ENCODE measurements around the gene CYP3A5. TPM values are rescaled to one million over a fixed set of nuclear protein-coding genes. Genes with fewer than 3 reads are reported as not detected.

The CYP3A5 gene
- total and polyA plus RNA-seq, 10 of the 15 experiments (the other 5 are each of a cell fraction or from before 2014, with no cell fraction given) = 0.05 to 1.3 (median 0.09) TPM; not detected in 2

- DNase-seq (ENCODE audit: low read depth, low spot score) (no peak), ATAC-seq (0 out of 3 replicates have a peak, but pooled peaks have one; percentile 22), FAIRE-seq (no peak)
- 25% methylated on average over 7 of the region's 7 CpGs for WGBS (ENCODE audit: insufficient coverage, insufficient replicate concordance, low lambda C conversion rate, missing lambda C conversion rate)
- no peaks in the 10 kb centered on the region for H3K27me3 ChIP-seq (replicated peaks in 1 of 2; ENCODE audit: control insufficient read depth in 2 of 2, insufficient read depth in 2 of 2, low read length in 1 of 2)
- ChIA-PET CTCF (interaction anchor here (1.4 kb wide), 1 partner anchor 42 kb away, joined by 3 read pairs; no protein-coding TSS in a partner anchor), POLR2A (no interaction called here), RAD21 (ENCODE audit: unreplicated experiment) (no interaction called here), SMC1A (ENCODE audit: uncharacterized antibody, unreplicated experiment) (interaction anchor here (1.2 kb wide), 1 partner anchor 76 kb away, joined by 4 read pairs; no protein-coding TSS in a partner anchor)
- H2AFZ ChIP-seq (ENCODE audit: control insufficient read depth, low read depth, low read length) = no peak overlapping the region
- no peaks in the 10 kb centered on the region for H3K4me1 ChIP-seq (ENCODE audit: control insufficient read depth, insufficient read depth, low read length)
- TF ChIP-seq CTCF (IDR thresholded peaks at IDR 0.05 in 2 of 3, conservative IDR thresholded peaks at IDR 0.05 in 1 of 3; ENCODE audit: control insufficient read depth in 2 of 3, extremely low read depth in 1 of 3, insufficient read depth in 1 of 3, low read depth in 3 of 3, low read length in 3 of 3) (0 out of 6 replicates have a peak, but pooled peaks of 1 of the 3 experiments have one; percentile 10), EED (IDR thresholded peaks at IDR 0.05; ENCODE audit: low read depth) (no peak)
- no peak overlapping the region for H3K27ac ChIP-seq (ENCODE audit: control insufficient read depth, insufficient read depth)
- no peak overlapping the region for H3K4me3 ChIP-seq
- H3K79me2 ChIP-seq (ENCODE audit: control insufficient read depth, insufficient read depth, low read length) = no peaks in the 10 kb centered on the region
- H4K20me1 ChIP-seq (ENCODE audit: control insufficient read depth, insufficient read depth) = no peaks in the 10 kb centered on the region
- no peak overlapping the region for H3K9ac ChIP-seq (ENCODE audit: control insufficient read depth, insufficient read depth, low read length)
- in situ Hi-C loops (cut with MboI) (no loop called here), intact Hi-C loops (cut with micrococcal nuclease; ENCODE audit: unreplicated experiment) (loop anchor here (2.0 kb wide), 1 partner anchor 21 kb away; no protein-coding TSS in a partner anchor)
- H3K9me3 ChIP-seq (replicated peaks; ENCODE audit: control insufficient read depth, insufficient read depth, low read length) = no peaks in the 10 kb centered on the region
- H3K4me2 ChIP-seq (ENCODE audit: control insufficient read depth, insufficient read depth) = no peak overlapping the region
- BruUV-seq (replicated peaks) = no TSS peak
- no peaks in the 10 kb centered on the region for H3K36me3 ChIP-seq (ENCODE audit: control insufficient read depth in 2 of 2, insufficient read depth in 2 of 2, low read length in 1 of 2)
These were observed 78.0 kb downstream of the CYP3A5 start for GRCh38 chr7:99601656-99602310.

GRCh38 chr7:99599836-99600235 lies 80.0 kb downstream of the CYP3A5 start:
- no peaks in the 10 kb centered on the region for H3K4me1 ChIP-seq (ENCODE audit: control insufficient read depth, insufficient read depth, low read length)
- ChIA-PET RAD21 (ENCODE audit: unreplicated experiment) (no interaction called here), CTCF (no interaction called here), SMC1A (ENCODE audit: uncharacterized antibody, unreplicated experiment) (no interaction called here), POLR2A (no interaction called here)
- H3K79me2 ChIP-seq (ENCODE audit: control insufficient read depth, insufficient read depth, low read length) = no peaks in the 10 kb centered on the region
- intact Hi-C loops (cut with micrococcal nuclease; ENCODE audit: unreplicated experiment) = loop anchor here (2.0 kb wide), 1 partner anchor 19 kb away; no protein-coding TSS in a partner anchor
- in situ Hi-C loops (cut with MboI) = no loop called here
- no peak for FAIRE-seq
- 75% methylated on average over 4 of the region's 4 CpGs for WGBS (ENCODE audit: insufficient coverage, insufficient replicate concordance, low lambda C conversion rate, missing lambda C conversion rate)
- no peaks in the 10 kb centered on the region for H3K9me3 ChIP-seq (replicated peaks; ENCODE audit: control insufficient read depth, insufficient read depth, low read length)
- H3K27me3 ChIP-seq (replicated peaks in 1 of 2; ENCODE audit: control insufficient read depth in 2 of 2, insufficient read depth in 2 of 2, low read length in 1 of 2) = no peaks in the 10 kb centered on the region
- H3K27ac ChIP-seq (ENCODE audit: control insufficient read depth, insufficient read depth) = no peak overlapping the region
- no peak for ATAC-seq
- H3K4me2 ChIP-seq (ENCODE audit: control insufficient read depth, insufficient read depth) = no peak overlapping the region
- H3K4me3 ChIP-seq = no peak overlapping the region
- no peak overlapping the region for H3K9ac ChIP-seq (ENCODE audit: control insufficient read depth, insufficient read depth, low read length)
- H3K36me3 ChIP-seq (ENCODE audit: control insufficient read depth in 2 of 2, insufficient read depth in 2 of 2, low read length in 1 of 2) = no peaks in the 10 kb centered on the region
- no peaks in the 10 kb centered on the region for H4K20me1 ChIP-seq (ENCODE audit: control insufficient read depth, insufficient read depth)
- no peak for DNase-seq (ENCODE audit: low read depth, low spot score)
- no TSS peak for BruUV-seq (replicated peaks)
- no peak overlapping the region for H2AFZ ChIP-seq (ENCODE audit: control insufficient read depth, low read depth, low read length)
- no peak for TF ChIP-seq WRNIP1 (IDR thresholded peaks at IDR 0.05; ENCODE audit: borderline replicate concordance, low read depth, low read length)
- TF ChIP-seq SMAD1 (IDR thresholded peaks at IDR 0.05; ENCODE audit: low read depth, partially characterized antibody) = no peak
- no peak for TF ChIP-seq BRCA1 (IDR thresholded peaks at IDR 0.05; ENCODE audit: low read depth, low read length)
- TF ChIP-seq BCLAF1 (IDR thresholded peaks at IDR 0.05) = no peak
- TF ChIP-seq FOXK2 (IDR thresholded peaks at IDR 0.05) = no peak
- no peak for TF ChIP-seq ZNF217 (IDR thresholded peaks at IDR 0.05)
- no peak for TF ChIP-seq SP1 (IDR thresholded peaks at IDR 0.05; ENCODE audit: low read depth, low read length)
- TF ChIP-seq NFYA (IDR thresholded peaks at IDR 0.05; ENCODE audit: borderline replicate concordance, low read depth, low read length) = no peak
- TF ChIP-seq ATF7 (IDR thresholded peaks at IDR 0.05; ENCODE audit: low read depth) = no peak
- TF ChIP-seq POLR2A (IDR thresholded peaks at IDR 0.05; ENCODE audit: low read depth, low read length) = no peak
- TF ChIP-seq POLR2AphosphoS2 (IDR thresholded peaks at IDR 0.05; ENCODE audit: low read depth, low read length) = no peak
- TF ChIP-seq SIX5 (IDR thresholded peaks at IDR 0.05; ENCODE audit: low read depth, low read length, severe bottlenecking) = no peak
